Measurements from ENCODE around the gene CBX6. TPM values are rescaled to one million over a fixed set of nuclear protein-coding genes. Genes with fewer than 3 reads are reported as not detected.
"Not testable (repeated sequence)": the region's sequence is repeated elsewhere in the genome, so short reads cannot be mapped to it uniquely, and the experiment has no call there.

The CBX6 gene
- total RNA-seq, 1 experiment from 2014 or later: 31.4 TPM

DNA sequence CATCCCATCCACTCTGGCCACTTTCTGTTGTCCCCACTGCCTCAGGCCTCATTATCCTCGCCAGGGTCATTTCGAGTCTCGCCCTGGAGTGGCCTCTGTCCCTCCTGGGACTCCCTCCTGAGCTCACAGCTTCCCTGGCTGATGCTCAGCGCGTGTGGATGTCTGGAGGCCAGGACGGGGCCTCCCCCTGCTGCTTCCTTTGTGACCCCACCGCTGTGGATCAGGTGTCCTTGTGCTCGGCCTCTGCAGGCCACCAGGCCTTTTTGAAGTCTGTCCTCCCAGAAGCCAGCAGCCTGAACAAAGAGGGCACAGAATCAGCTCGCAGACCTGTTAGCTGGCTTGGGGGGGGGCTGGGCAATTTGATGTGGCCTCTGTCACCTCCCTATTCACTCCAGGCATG is 13.5 kb downstream of the CBX6 start:
- Histone ChIP-seq H2BK15ac (ENCODE audit: low read depth, low read length) (no peak overlapping the region), H2BK12ac (ENCODE audit: insufficient read length, low read depth, low read length) (no peak overlapping the region), H3K27ac (ENCODE audit: insufficient read length, low read depth, low read length) (no peak overlapping the region), H3K23me2 (ENCODE audit: insufficient read length, low read depth, low read length, poor library complexity, severe bottlenecking) (no peaks in the 10 kb centered on the region), H4K20me1 (ENCODE audit: control insufficient read depth, insufficient read depth, insufficient read length) (no peaks in the 10 kb centered on the region), H3K18ac (ENCODE audit: insufficient read length, low read depth, low read length) (no peak overlapping the region), H2AFZ (ENCODE audit: low read length) (no peak overlapping the region), H4K91ac (ENCODE audit: insufficient read length, low read depth, low read length) (no peak overlapping the region), H3K27me3 (ENCODE audit: insufficient read depth, low read length) (no peaks in the 10 kb centered on the region), H3K56ac (ENCODE audit: insufficient read length, low read depth, low read length) (no peak overlapping the region), H3T11ph (ENCODE audit: low read length) (no peak overlapping the region), H2BK20ac (ENCODE audit: low read depth, low read length, poor library complexity, severe bottlenecking) (no peak overlapping the region), H2BK120ac (ENCODE audit: low read depth, low read length, poor library complexity, severe bottlenecking) (no peak overlapping the region), H3K9ac (ENCODE audit: extremely low read depth, insufficient read length, low read length) (no peak overlapping the region), H2AK5ac (ENCODE audit: insufficient read length, low read length) (no peak overlapping the region), H3K14ac (ENCODE audit: insufficient read depth, low read length) (no peak overlapping the region), H3K79me1 (ENCODE audit: insufficient read depth, low read depth, low read length, poor library complexity, severe bottlenecking) (no peaks in the 10 kb centered on the region), H3K23ac (ENCODE audit: insufficient read length, low read depth, low read length) (no peak overlapping the region), H4K8ac (replicated peaks; ENCODE audit: insufficient read length, low read depth, low read length) (no peak overlapping the region), H3K9me3 (ENCODE audit: control insufficient read depth, low read depth, low read length) (no peaks in the 10 kb centered on the region), H3K4me2 (ENCODE audit: insufficient read depth, insufficient read length, low read length) (no peak overlapping the region), H3K79me2 (ENCODE audit: insufficient read depth, low read length) (no peaks in the 10 kb centered on the region), H3K4me1 (ENCODE audit: insufficient read depth, low read length) (no peaks in the 10 kb centered on the region; the same call in 1 of the 2 replicates), H2BK5ac (ENCODE audit: insufficient read length, low read length) (no peak overlapping the region), H3K4ac (ENCODE audit: low read depth, low read length) (no peak overlapping the region), H4K5ac (ENCODE audit: insufficient read length, low read depth, low read length) (no peak overlapping the region)
- Mint-ChIP-seq H3K9me3 (no peaks in the 10 kb centered on the region), H3K27me3 (ENCODE audit: low read depth) (peaks cover 18% of the 10 kb centered on the region), H3K36me3 (ENCODE audit: insufficient read depth in 1 of 3, low read depth in 3 of 3) (no peaks in the 10 kb centered on the region), H3K4me1 (peaks cover 27 to 46% of the 10 kb centered on the region in 2 experiments), H3K4me3 (no peak overlapping the region; a peak in 1 of 5 replicates), H3K27ac (peak overlapping the region in 1 of 3 experiments; percentile 22; a peak in 2 of 7 replicates)
- DNase-seq: peak; percentile 27
- WGBS (ENCODE audit: extremely low coverage, insufficient read length, low lambda C conversion rate): no CpG with 5 or more reads among the region's 9 CpGs
- TF ChIP-seq, protein P1, sequence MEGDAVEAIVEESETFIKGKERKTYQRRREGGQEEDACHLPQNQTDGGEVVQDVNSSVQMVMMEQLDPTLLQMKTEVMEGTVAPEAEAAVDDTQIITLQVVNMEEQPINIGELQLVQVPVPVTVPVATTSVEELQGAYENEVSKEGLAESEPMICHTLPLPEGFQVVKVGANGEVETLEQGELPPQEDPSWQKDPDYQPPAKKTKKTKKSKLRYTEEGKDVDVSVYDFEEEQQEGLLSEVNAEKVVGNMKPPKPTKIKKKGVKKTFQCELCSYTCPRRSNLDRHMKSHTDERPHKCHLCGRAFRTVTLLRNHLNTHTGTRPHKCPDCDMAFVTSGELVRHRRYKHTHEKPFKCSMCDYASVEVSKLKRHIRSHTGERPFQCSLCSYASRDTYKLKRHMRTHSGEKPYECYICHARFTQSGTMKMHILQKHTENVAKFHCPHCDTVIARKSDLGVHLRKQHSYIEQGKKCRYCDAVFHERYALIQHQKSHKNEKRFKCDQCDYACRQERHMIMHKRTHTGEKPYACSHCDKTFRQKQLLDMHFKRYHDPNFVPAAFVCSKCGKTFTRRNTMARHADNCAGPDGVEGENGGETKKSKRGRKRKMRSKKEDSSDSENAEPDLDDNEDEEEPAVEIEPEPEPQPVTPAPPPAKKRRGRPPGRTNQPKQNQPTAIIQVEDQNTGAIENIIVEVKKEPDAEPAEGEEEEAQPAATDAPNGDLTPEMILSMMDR (conservative IDR thresholded peaks at IDR 0.05): no peak

DNA sequence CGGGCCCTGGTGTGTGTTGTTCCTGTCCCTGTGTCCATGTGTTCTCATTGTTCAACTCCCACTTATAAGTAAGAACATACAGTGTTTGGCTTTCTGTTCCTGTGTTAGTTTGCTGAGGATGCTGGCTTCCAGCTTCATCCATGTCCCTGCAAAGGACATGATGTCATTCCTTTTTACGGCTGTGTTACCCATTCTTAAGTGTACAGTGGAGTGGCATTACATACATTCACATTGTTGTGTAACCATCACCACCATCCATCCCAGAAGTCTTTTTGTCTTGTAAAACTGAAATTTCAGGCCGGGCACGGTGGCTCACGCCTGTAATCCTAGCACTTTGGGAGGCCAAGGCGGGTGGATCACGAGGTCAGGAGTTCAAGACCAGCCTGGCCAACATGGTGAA is 17.5 kb downstream of the CBX6 start:
- not testable (repeated sequence) for H3K9me3 ChIP-seq (ENCODE audit: control insufficient read depth, low read depth, low read length); H3K36me3 Mint-ChIP-seq (ENCODE audit: insufficient read depth in 1 of 3, low read depth in 3 of 3); H4K91ac ChIP-seq (ENCODE audit: insufficient read length, low read depth, low read length); H2BK15ac ChIP-seq (ENCODE audit: low read depth, low read length); H3K9me3 Mint-ChIP-seq; H2BK5ac ChIP-seq (ENCODE audit: insufficient read length, low read length); H3K4ac ChIP-seq (ENCODE audit: low read depth, low read length); H2AFZ ChIP-seq (ENCODE audit: low read length); H3K79me2 ChIP-seq (ENCODE audit: insufficient read depth, low read length); H3K23me2 ChIP-seq (ENCODE audit: insufficient read length, low read depth, low read length, poor library complexity, severe bottlenecking); H3K14ac ChIP-seq (ENCODE audit: insufficient read depth, low read length); H3K23ac ChIP-seq (ENCODE audit: insufficient read length, low read depth, low read length); H3K9ac ChIP-seq (ENCODE audit: extremely low read depth, insufficient read length, low read length); H3T11ph ChIP-seq (ENCODE audit: low read length); H3K27me3 ChIP-seq (ENCODE audit: insufficient read depth, low read length); H4K5ac ChIP-seq (ENCODE audit: insufficient read length, low read depth, low read length); H2BK20ac ChIP-seq (ENCODE audit: low read depth, low read length, poor library complexity, severe bottlenecking); H2AK5ac ChIP-seq (ENCODE audit: insufficient read length, low read length); H2BK120ac ChIP-seq (ENCODE audit: low read depth, low read length, poor library complexity, severe bottlenecking); H3K79me1 ChIP-seq (ENCODE audit: insufficient read depth, low read depth, low read length, poor library complexity, severe bottlenecking); H4K20me1 ChIP-seq (ENCODE audit: control insufficient read depth, insufficient read depth, insufficient read length); H2BK12ac ChIP-seq (ENCODE audit: insufficient read length, low read depth, low read length); H3K18ac ChIP-seq (ENCODE audit: insufficient read length, low read depth, low read length); H3K56ac ChIP-seq (ENCODE audit: insufficient read length, low read depth, low read length); H3K4me2 ChIP-seq (ENCODE audit: insufficient read depth, insufficient read length, low read length); H4K8ac ChIP-seq (replicated peaks; ENCODE audit: insufficient read length, low read depth, low read length); H3K4me1 ChIP-seq (ENCODE audit: insufficient read depth, low read length); H3K4me3 Mint-ChIP-seq; DNase-seq; H3K27ac ChIP-seq (ENCODE audit: insufficient read length, low read depth, low read length)
- Mint-ChIP-seq H3K4me1 (peaks cover 17 to 34% of the 10 kb centered on the region in 2 experiments), H3K27ac (peak overlapping the region in 1 of 3 experiments; percentile 84; a peak in 1 of 7 replicates), H3K27me3 (ENCODE audit: low read depth) (peaks cover 49% of the 10 kb centered on the region)
- no CpG with 5 or more reads among the region's 7 CpGs for WGBS (ENCODE audit: extremely low coverage, insufficient read length, low lambda C conversion rate)
